SK-N-MC (cell line): ENCODE measurements around the gene NPIPA3.
"Not testable (repeated sequence)": the region's sequence is repeated elsewhere in the genome, so short reads cannot be mapped to it uniquely, and the experiment has no call there.

Experiments
- DNase-seq: peaks from one replicate; pipeline ENCODE4 v3.0.0-alpha.2; 2011; ENCODE audit warnings: low read depth, low spot score
- H3K27ac ChIP-seq: fragments of 200-600 bp; sonication (generic); 2 replicates; pipeline ENCODE4 v1.5.1; 2016; ENCODE audit warnings: mixed run types
- H3K36me3 ChIP-seq: fragments of 200-600 bp; sonication (generic); 2 replicates; pipeline ENCODE4 v1.6.1; 2017; ENCODE audit warnings: antibody characterized with exemption, low read length, mixed read lengths; ENCODE audit not compliant: insufficient read depth
- H3K4me3 ChIP-seq: fragments of 200-600 bp; sonication (generic); 2 replicates; pipeline ENCODE4 v1.5.1; 2016
- H3K9ac ChIP-seq: fragments of 200-600 bp; sonication (generic); 2 replicates; pipeline ENCODE4 v1.8.0; 2017; ENCODE audit warnings: mixed run types, mixed read lengths; ENCODE audit not compliant: insufficient read length
- H3K9me3 ChIP-seq: fragments of 200-600 bp; sonication (generic); 2 replicates; pipeline ENCODE4 v1.6.1; 2017; ENCODE audit warnings: low read depth, mild to moderate bottlenecking, antibody characterized with exemption, low read length, moderate library complexity, mixed read lengths
- EZH2 ChIP-seq: fragments of 200-600 bp; sonication (generic); IDR thresholded peaks from one replicate; pipeline ENCODE4 v1.6.1; 2017; ENCODE audit warnings: antibody characterized with exemption
- FOXP2 ChIP-seq: optimal IDR thresholded peaks from 2 replicates; pipeline ENCODE3; 2011; ENCODE audit warnings: mild to moderate bottlenecking, moderate library complexity; ENCODE audit not compliant: insufficient read depth; ENCODE audit errors: extremely low read length, control extremely low read depth
- POLR2AphosphoS5 ChIP-seq: IDR thresholded peaks from 2 replicates; pipeline ENCODE4 v1.6.1; 2012; ENCODE audit warnings: mild to moderate bottlenecking, low read depth, low read length, borderline replicate concordance

The NPIPA3 gene

DNA sequence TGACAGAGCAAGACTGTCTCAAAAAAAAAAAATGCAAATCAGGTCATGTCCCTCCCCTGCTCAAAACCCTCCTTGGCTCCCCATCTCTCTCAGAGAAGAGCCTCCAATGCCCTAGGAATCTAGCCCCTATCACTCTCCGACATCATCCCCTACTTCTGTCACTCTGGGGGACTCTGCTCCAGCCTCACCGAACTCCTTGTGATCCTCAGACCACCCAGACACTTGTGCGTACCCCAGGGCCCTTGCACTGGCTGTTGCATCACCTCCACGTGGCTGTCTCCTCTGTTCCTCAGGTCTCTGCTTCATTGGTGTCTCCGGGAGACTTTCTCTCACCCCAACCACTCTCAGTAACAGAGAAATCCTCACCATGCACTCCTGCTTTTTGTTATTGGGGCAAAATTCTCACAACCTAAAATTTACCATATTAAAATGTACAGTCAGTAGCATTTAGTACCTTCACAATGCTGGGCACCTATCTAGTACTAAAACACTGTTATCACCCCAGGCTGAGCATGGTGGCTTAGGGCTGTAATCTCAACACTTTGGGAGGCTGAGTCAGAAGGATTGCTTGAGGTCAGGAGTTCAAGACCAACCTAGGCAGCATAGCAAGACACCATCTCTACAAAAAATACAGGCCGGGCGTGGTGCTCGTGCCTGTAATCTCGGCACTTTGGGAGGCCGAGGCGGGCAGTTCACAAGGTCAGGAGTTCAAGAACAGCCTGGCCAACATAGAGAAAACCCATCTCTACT lies 24.3 kb upstream of the NPIPA3 start:
- DNase-seq, result no peak
- H3K27ac ChIP-seq, result no peak overlapping the region
- no peak overlapping the region for H3K9ac ChIP-seq
- H3K4me3 ChIP-seq, result no peak overlapping the region
- TF ChIP-seq EZH2 (no peak), POLR2AphosphoS5 (no peak), FOXP2 (no peak)
- H3K36me3 ChIP-seq, result no peaks in the 10 kb centered on the region
- H3K9me3 ChIP-seq, result no peaks in the 10 kb centered on the region

DNA sequence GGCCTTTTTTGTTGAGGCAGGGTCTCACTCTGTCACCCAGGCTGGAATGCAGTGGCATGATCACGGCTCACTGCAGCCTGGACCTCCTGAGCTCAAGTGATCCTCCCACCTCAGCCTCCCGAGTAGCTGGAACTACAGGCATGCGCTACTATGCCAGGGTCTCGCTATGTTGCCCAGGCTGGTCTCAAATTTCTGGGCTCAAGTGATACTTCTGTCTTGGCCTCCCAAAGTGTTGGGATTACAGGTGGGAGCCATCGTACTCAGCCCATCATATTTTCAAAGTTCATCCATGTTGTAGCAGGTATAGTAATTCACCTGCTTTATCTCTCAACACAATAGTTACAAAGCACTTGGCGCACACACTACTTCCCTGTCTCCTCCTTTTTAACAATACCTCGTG lies 22.8 kb upstream of the NPIPA3 start:
- H3K4me3 ChIP-seq, H3K9ac ChIP-seq, DNase-seq, H3K36me3 ChIP-seq, H3K27ac ChIP-seq, H3K9me3 ChIP-seq: not testable (repeated sequence)

DNA sequence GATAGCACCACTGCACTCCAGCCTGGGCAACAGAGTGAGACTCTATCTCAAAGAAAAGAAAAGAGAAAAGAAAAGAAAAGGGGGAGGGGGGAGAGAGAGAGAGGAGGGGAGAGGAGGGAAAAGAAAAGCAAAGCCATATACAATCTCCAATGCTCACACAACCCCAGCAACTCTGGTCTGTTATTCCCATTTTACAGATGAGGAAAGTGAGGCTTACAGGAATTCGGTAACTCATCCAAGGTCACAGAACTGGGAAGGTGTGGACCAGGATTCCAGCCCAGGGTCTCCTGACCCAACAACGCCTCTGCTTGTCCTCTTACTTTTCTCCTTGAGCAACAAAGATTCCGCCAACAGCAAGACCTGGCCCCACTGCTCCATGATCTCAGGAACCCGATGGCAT lies 22.1 kb upstream of the NPIPA3 start:
- H3K4me3 ChIP-seq, result no peak overlapping the region
- TF ChIP-seq POLR2AphosphoS5 (no peak), FOXP2 (no peak), EZH2 (no peak)
- no peak for DNase-seq
- no peak overlapping the region for H3K9ac ChIP-seq
- no peaks in the 10 kb centered on the region for H3K9me3 ChIP-seq
- H3K27ac ChIP-seq, result no peak overlapping the region
- H3K36me3 ChIP-seq, result no peaks in the 10 kb centered on the region

DNA sequence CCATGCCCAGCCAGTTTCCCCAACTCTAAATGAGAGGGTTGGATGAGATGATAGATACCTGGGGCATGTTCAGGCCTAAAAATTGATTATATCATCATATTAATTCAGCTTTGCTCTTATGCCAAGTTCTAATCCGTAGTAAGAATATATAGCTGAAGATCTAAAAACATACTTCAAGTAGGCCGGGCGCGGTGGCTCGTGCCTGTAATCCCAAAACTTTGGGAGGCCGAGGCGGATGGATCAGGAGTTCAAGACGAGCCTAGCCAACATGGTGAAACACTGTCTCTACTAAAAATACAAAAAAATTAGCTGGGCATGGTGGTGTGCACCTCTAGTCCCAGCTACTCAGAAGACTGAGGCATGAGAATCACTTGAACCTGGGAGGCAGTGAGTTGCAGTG lies 21.1 kb upstream of the NPIPA3 start:
- no peak overlapping the region for H3K4me3 ChIP-seq
- H3K36me3 ChIP-seq, result no peaks in the 10 kb centered on the region
- no peak overlapping the region for H3K9ac ChIP-seq
- DNase-seq, result no peak
- no peak for TF ChIP-seq POLR2AphosphoS5
- no peak for TF ChIP-seq FOXP2
- TF ChIP-seq EZH2, result no peak
- no peaks in the 10 kb centered on the region for H3K9me3 ChIP-seq
- H3K27ac ChIP-seq, result no peak overlapping the region

GRCh38 chr16:14685870-14686793 lies 17.1 kb upstream of the NPIPA3 start:
- not testable (repeated sequence) for H3K27ac ChIP-seq, H3K9me3 ChIP-seq, DNase-seq, H3K36me3 ChIP-seq, H3K9ac ChIP-seq, H3K4me3 ChIP-seq

DNA sequence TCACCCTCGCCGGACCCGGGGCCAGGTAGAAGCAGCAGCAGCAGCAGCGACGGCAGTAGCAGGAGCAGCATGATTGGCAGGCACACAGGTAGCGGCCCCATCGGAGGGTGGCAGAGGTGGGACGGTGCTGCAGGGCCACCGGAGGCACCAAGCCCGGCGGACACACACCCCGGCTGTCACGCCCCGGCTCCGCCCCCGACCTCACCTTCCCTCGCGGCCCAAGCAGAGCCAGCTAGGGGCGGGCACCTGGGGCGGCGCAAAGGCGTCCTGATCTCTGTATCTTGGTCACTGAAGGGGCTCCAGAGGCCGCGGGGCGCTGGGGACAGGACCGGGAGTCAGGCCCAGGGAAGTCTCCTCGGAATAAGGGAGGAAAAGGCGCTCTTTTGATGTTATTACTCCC lies 9.1 kb upstream of the NPIPA3 start, which contains the start of gene PLA2G10:
Gene PLA2G10, minus strand, starts transcription at position 180 of the 400 bp plus-strand sequence. Its CDS starts 79 bp downstream, at position 101.
- H3K9me3 ChIP-seq, DNase-seq, H3K9ac ChIP-seq, H3K27ac ChIP-seq, H3K4me3 ChIP-seq, H3K36me3 ChIP-seq: not testable (repeated sequence)

GRCh38 chr16:14701859-14702258 lies 1.4 kb upstream of the NPIPA3 start:
- H3K9me3 ChIP-seq, H3K27ac ChIP-seq, H3K4me3 ChIP-seq, H3K36me3 ChIP-seq, DNase-seq, H3K9ac ChIP-seq: not testable (repeated sequence)

- not testable (repeated sequence) for H3K4me3 ChIP-seq, H3K36me3 ChIP-seq
Observed at GRCh38 chr16:14702672-14703071, 539 bp upstream of the NPIPA3 start.

DNA sequence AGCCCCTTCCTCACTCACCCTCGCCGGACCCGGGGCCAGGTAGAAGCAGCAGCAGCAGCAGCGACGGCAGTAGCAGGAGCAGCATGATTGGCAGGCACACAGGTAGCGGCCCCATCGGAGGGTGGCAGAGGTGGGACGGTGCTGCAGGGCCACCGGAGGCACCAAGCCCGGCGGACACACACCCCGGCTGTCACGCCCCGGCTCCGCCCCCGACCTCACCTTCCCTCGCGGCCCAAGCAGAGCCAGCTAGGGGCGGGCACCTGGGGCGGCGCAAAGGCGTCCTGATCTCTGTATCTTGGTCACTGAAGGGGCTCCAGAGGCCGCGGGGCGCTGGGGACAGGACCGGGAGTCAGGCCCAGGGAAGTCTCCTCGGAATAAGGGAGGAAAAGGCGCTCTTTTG lies 30.0 kb downstream of the NPIPA3 start:
- not testable (repeated sequence) for DNase-seq, H3K9me3 ChIP-seq, H3K36me3 ChIP-seq, H3K27ac ChIP-seq, H3K4me3 ChIP-seq, H3K9ac ChIP-seq

More at GRCh38 chr16:14702672-14703071, 539 bp upstream of the NPIPA3 start:
- not testable (repeated sequence) for H3K27ac ChIP-seq, DNase-seq, H3K9me3 ChIP-seq, H3K9ac ChIP-seq

GRCh38 chr16:14740832-14741385 lies 37.7 kb downstream of the NPIPA3 start:
- H3K36me3 ChIP-seq, H3K4me3 ChIP-seq, DNase-seq, H3K9ac ChIP-seq, H3K27ac ChIP-seq, H3K9me3 ChIP-seq: not testable (repeated sequence)

- not testable (repeated sequence) for H3K9ac ChIP-seq, H3K27ac ChIP-seq, H3K36me3 ChIP-seq, DNase-seq, H3K4me3 ChIP-seq, H3K9me3 ChIP-seq
Observed at GRCh38 chr16:14741794-14742193, 38.6 kb downstream of the NPIPA3 start.

DNA sequence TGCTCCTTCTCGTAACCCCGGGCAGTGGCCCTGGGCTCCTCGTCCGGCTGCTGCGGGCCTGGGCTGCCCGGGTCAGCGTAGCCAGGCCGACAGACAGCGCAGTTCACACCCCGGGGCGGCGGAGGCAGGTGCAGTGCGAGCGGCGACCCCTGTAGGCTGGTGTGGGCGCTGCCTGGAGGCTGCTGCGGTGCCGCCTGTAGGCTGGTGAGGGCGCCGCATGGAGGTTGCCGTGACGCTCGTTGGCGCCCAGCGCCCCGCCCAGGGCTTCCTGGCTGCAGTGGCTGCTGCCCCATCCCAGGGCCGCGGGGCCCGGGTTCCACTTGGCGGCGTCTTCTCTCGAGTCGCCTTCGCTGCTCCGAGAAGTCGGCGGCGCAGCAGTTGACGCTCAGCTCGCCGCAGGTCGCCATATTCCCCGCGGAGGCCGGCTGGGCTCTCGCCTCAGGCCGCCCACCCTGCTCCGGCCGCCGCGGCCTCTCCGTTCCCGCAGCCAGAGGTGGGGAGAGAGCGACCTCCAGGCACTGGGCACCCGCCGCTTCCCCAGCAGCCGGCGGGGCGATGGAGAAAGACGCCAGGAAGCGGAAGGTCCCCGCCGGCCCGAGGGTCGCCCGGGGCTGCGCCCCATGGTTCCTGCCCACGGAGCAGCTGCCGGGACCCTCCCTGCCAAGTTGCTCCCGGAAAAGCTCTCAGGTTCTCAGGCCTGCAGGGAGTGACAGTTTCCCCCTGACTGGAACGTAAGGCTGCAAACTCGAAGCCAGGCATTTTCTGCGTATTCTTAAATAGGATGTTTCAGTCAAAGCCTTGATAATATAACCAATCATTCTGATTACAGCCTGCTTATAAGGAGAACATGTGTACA lies 39.3 kb downstream of the NPIPA3 start, which contains the start of gene NPIPA2:
Gene NPIPA2, plus strand, starts transcription at position 261 of the 856 bp plus-strand sequence. CDS start 5,533 bp downstream, outside the sequence.
- H3K9ac ChIP-seq, DNase-seq, H3K27ac ChIP-seq, H3K36me3 ChIP-seq, H3K9me3 ChIP-seq, H3K4me3 ChIP-seq: not testable (repeated sequence)

DNA sequence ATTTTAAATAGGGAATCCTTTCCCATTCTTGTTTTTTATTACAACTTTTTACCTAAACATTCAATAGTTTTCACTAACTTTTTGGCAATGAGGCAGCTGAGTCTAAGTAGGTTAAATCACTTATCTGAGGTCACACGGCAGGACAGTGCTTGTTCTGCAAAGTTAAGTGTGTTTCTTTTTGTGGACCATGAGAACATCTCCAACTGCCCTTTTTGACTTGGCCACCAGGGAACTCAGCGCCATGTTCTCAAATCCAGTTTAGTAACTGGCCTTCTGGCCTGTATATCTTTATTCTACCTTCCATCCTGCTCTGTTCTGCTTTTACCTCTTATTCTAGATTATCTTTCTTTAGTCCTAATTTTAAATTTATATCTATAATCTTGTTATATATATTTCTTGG lies 70.4 kb downstream of the NPIPA3 start:
- not testable (repeated sequence) for H3K36me3 ChIP-seq, DNase-seq, H3K9ac ChIP-seq, H3K9me3 ChIP-seq, H3K4me3 ChIP-seq, H3K27ac ChIP-seq
